ENCODE measurements around the gene RHOJ.

Gene RHOJ

GRCh38 chr14:63205044-63205575 is 867 bp downstream of the RHOJ start:
- no peak for DNase-seq (ENCODE audit: low read depth, low spot score)

GRCh38 chr14:63205866-63206265 is 1.6 kb downstream of the RHOJ start:
- no peak for DNase-seq (ENCODE audit: low read depth, low spot score)

- no peak for DNase-seq (ENCODE audit: low read depth, low spot score)
Observed at GRCh38 chr14:63209160-63209559, 4.9 kb downstream of the RHOJ start.

- DNase-seq (ENCODE audit: low read depth, low spot score) = no peak
Observed at GRCh38 chr14:63210812-63211211, 6.6 kb downstream of the RHOJ start.

- DNase-seq (ENCODE audit: low read depth, low spot score) = no peak
Observed at GRCh38 chr14:63212209-63212608, 8.0 kb downstream of the RHOJ start.

- DNase-seq (ENCODE audit: low read depth, low spot score) = no peak
Observed at GRCh38 chr14:63212776-63213500, 8.7 kb downstream of the RHOJ start.

- no peak for DNase-seq (ENCODE audit: low read depth, low spot score)
Observed at GRCh38 chr14:63214417-63215196, 10.4 kb downstream of the RHOJ start.

GRCh38 chr14:63220526-63220925 is 16.3 kb downstream of the RHOJ start:
- no peak for DNase-seq (ENCODE audit: low read depth, low spot score)

GRCh38 chr14:63223596-63223995 is 19.4 kb downstream of the RHOJ start:
- DNase-seq (ENCODE audit: low read depth, low spot score) = no peak

- no peak for DNase-seq (ENCODE audit: low read depth, low spot score)
Observed at GRCh38 chr14:63224196-63224595, 20.0 kb downstream of the RHOJ start.

- DNase-seq (ENCODE audit: low read depth, low spot score) = no peak
Observed at GRCh38 chr14:63228217-63228616, 24.0 kb downstream of the RHOJ start.

- no peak for DNase-seq (ENCODE audit: low read depth, low spot score)
Observed at GRCh38 chr14:63229330-63230059, 25.3 kb downstream of the RHOJ start.

GRCh38 chr14:63231766-63232165 is 27.5 kb downstream of the RHOJ start:
- peak; percentile 33 for DNase-seq (ENCODE audit: low read depth, low spot score)

GRCh38 chr14:63237791-63238190 is 33.5 kb downstream of the RHOJ start:
- no peak for DNase-seq (ENCODE audit: low read depth, low spot score)

- DNase-seq (ENCODE audit: low read depth, low spot score) = no peak
Observed at GRCh38 chr14:63240221-63240620, 36.0 kb downstream of the RHOJ start.

GRCh38 chr14:63241096-63241495 is 36.9 kb downstream of the RHOJ start:
- DNase-seq (ENCODE audit: low read depth, low spot score) = no peak

GRCh38 chr14:63243646-63244045 is 39.4 kb downstream of the RHOJ start:
- no peak for DNase-seq (ENCODE audit: low read depth, low spot score)

- DNase-seq (ENCODE audit: low read depth, low spot score) = no peak
Observed at GRCh38 chr14:63245893-63246292, 41.6 kb downstream of the RHOJ start.

- DNase-seq (ENCODE audit: low read depth, low spot score) = no peak
Observed at GRCh38 chr14:63248211-63248610, 44.0 kb downstream of the RHOJ start.

- DNase-seq (ENCODE audit: low read depth, low spot score) = no peak
Observed at GRCh38 chr14:63249092-63249491, 44.8 kb downstream of the RHOJ start.

GRCh38 chr14:63257299-63257698 is 53.1 kb downstream of the RHOJ start:
- DNase-seq (ENCODE audit: low read depth, low spot score) = no peak

- DNase-seq (ENCODE audit: low read depth, low spot score) = no peak
Observed at GRCh38 chr14:63262446-63262845, 58.2 kb downstream of the RHOJ start.

All from smooth muscle cell of the brain vasculature (primary cell).